Stimulated activated CD4-positive, alpha-beta T cell treated with anti-CD3 and anti-CD28 coated beads, TNF-alpha, amount 100 ng/mL, for 48 hours (primary cell): ENCODE measurements around the gene CTSA.
A peak's percentile ranks its signal among the peaks of the same experiment; 100 is the strongest.
"Not testable (repeated sequence)": the region's sequence is repeated elsewhere in the genome, so short reads cannot be mapped to it uniquely, and the experiment has no call there.

Experiments used
- DNase-seq, 3 donors: peaks; one replicate each; pipeline ENCODE4 v3.0.0-alpha.2; 2020; ENCODE audit warnings: low read depth in 3 of 3

CTSA gene

GRCh38 chr20:45894797-45895196 lies 3.7 kb downstream of the CTSA start:
- no peak for DNase-seq

DNA sequence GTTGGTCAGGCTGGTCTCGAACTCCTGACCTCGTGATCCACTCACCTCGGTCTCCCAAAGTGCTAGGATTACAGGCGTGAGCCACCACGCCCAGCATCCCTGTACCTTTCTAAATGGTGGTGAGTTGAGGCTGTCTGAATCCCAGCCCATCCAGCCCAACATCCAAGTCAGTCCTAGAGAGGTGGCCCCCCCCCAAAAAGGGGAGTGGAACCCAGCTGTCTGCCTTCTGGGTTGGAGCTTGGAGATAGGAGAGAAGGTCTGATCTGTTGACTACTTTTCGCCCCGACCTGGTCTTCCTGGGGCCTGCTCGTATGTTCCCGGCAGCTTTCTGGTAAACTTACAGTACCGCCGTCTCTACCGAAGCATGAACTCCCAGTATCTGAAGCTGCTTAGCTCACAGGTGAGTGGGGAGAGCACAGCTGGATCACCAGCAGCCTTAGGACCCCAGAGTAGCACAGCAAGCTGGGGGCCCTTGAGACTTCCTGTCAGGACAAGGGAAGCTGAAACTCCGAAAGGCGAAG lies 5.6 kb downstream of the CTSA start:
- DNase-seq, result no peak

GRCh38 chr20:45897289-45897688 lies 6.2 kb downstream of the CTSA start:
- DNase-seq, result no peak

- no peak for DNase-seq
Observed at GRCh38 chr20:45897692-45898091, 6.6 kb downstream of the CTSA start.

DNA sequence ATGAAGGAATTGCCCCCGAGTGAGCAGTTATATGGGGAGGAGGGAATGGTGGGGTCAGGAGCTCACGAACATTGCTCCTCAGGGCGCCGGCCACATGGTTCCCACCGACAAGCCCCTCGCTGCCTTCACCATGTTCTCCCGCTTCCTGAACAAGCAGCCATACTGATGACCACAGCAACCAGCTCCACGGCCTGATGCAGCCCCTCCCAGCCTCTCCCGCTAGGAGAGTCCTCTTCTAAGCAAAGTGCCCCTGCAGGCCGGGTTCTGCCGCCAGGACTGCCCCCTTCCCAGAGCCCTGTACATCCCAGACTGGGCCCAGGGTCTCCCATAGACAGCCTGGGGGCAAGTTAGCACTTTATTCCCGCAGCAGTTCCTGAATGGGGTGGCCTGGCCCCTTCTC lies 7.2 kb downstream of the CTSA start:
- no peak for DNase-seq

GRCh38 chr20:45899046-45899835 lies 8.1 kb downstream of the CTSA start:
- no peak for DNase-seq

GRCh38 chr20:45901332-45901731 lies 10.2 kb downstream of the CTSA start:
- DNase-seq, result not testable (repeated sequence)

GRCh38 chr20:45902199-45902701 lies 11.1 kb downstream of the CTSA start:
- no peak for DNase-seq

DNA sequence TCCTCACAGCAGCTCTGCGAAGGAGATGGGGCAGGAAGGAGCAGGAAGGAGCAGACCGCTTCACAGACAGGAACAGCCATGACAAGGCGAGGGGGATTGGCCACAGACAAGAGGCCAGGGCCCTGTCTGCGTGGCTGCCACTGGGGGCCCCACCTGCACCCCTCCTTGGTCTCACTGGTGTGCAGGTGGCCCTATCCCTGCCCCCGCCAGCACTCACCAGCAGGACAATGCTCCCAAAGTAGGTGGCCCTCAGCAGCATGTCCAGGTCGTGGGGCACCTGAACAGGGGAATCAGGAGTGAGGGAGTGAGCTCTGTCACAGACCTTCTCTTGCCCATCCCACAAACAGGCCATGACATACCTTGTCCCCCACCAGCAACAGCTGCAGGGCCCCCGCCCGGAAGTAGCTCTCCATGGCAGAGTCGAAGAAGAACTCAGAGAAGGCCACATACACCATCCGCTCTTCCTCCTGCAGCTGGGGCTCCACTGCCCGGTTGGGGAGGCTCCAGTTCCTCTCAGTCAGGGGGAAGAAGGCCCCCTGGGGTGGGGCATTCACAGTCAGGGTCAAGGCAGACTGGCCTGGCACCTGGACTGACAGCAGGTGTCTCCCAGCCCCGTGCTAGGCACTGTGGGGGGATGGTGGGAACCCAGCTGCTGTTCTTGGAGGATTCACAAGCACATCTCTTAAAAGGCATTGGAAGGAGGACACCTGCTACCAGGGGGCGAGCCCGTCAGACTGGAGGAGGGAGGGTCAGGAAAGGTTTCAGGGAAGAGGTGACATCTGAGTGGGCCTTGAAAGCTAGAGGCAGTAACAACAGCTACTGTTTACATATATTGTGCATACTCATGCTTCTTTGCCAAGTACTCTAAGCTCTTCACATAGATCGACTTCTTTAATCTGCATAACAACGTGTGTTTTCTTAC lies 13.7 kb downstream of the CTSA start:
- no peak for DNase-seq

DNA sequence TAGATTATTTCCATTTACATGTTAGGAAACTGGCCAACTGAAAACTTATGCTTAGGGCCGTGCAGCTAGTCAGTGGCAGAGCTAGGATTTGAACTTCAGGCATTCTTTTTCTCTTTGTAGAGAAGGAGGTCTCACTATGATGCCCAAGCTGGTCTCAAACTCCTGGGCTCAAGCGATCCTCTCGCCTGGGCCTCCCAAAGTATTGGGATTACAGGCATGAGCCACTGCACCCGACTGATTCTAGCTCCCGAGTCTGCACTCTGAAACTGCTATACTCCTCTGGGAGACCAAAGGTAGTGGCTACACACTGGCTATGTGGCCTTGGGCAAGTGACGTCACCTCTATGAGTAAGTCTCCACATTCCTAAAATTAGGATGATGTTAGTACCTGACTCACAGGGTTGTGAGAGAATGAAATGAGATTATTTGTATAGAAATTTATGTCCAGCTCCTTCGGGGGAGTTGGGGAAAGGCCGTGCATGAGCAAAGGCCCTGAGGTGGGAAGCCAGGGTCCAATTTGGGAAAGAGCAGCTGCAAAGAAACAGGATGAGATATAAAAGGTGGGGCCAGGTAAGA lies 14.5 kb downstream of the CTSA start:
- DNase-seq, result no peak

- no peak for DNase-seq
Observed at GRCh38 chr20:45907219-45907948, 16.2 kb downstream of the CTSA start.

- no peak for DNase-seq
Observed at GRCh38 chr20:45908084-45908483, 16.9 kb downstream of the CTSA start.

GRCh38 chr20:45909336-45909808 lies 18.2 kb downstream of the CTSA start:
- DNase-seq, result no peak

GRCh38 chr20:45909817-45910669 lies 18.9 kb downstream of the CTSA start:
- no peak for DNase-seq

DNA sequence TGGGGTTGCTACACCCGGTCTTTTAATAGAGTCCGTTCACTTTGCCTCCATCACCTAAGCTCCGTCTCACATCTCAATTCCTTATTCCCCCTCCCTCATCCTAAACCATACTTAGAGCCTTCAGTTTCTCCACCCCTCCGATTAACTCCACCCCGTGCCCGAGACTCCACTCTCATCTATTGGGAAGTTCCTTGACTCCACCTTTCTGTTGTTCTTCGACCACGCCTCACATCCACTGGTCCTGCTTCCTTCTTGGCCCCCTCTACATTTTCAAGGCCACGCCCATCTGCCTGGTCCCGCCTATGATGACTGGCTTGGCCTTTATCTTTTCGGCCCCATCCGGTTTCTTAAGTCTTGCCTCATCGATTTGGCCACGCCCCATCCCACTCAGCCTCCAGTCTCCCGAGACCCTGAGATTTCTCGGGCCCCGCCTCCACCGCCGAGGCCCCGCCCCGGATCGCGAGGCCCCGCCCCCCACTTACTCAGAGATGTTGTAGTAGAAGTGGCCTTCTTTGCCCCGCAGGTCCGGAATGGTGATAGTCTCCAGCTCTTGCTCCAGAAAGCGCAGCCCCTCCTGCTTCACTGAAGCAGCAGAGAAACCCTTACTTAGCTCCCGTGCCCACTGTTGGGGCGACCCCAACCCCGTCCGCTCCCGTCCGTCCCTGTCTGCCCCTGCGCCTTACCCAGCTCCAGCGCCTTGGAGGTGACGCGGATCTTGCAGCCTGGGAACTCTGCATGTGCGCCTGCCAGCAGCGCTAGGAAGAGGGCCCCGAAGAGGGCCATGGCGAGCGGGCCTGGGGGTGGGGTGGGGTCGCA lies 19.7 kb downstream of the CTSA start:
- peak; percentile 90 to 97 (median 95) for DNase-seq

DNA sequence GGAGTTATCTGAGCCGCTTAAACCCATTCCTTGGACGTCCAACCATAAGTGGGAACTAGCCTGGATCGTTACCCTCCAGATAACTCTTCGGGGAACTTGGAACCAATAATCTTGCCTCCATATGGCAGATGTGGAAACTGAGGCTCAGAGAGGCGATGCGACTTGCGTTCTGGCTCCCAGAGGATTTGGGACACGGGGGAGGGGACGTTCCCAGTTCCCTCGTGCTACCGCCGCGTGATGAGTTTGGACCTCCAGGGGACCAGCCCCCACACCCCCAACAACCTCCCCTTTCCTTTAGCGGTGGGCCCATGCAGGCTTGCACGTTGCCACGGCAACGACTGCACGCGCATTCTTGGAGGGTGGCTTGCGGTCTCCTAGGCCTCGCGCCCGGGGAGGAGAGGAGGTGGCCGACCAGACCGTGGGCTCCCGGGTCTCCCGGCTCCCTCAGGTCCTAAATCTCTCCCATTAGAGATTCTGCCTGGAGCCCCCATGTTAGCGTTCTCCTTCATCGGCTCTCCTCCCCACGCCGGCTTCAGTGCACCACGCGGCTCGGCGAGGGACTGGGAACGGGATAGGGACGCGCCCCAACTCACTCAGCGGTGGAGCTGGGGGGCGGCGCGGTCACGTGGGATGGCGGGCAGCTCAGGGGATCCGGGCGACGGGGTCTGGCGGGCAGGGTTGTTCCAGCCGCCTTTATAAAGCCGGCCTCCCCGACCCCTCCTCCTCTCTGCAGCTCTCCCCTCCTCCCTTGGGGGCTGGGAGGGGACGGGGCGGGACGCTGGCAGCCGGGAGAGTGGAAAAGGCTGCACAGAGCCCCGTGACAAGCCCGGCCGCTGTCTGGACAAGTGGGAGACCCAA lies 20.6 kb downstream of the CTSA start, which contains the start of gene PLTP:
Gene PLTP (minus strand): TSS at position 670 of the 858 bp plus-strand sequence. CDS start 703 bp downstream, outside the sequence.
- no peak for DNase-seq

- no peak for DNase-seq
Observed at GRCh38 chr20:45912344-45912682, 21.2 kb downstream of the CTSA start.

- DNase-seq, result no peak
Observed at GRCh38 chr20:45913116-45913515, 22.0 kb downstream of the CTSA start.
